DOHH2 (cell line): Measurements from ENCODE around the gene ETS1.

Experiments
- CTCF ChIP-seq: fragments of 200-600 bp; sonication (generic); IDR thresholded peaks from one replicate; pipeline ENCODE4 v1.5.1; 2014; ENCODE audit warnings: antibody characterized with exemption, mild to moderate bottlenecking, low read depth, low read length; ENCODE audit not compliant: poor library complexity, severe bottlenecking
- EZH2phosphoT487 ChIP-seq: fragments of 200-600 bp; sonication (generic); IDR thresholded peaks from 2 replicates; pipeline ENCODE4 v1.6.1; 2017; ENCODE audit warnings: borderline replicate concordance, mild to moderate bottlenecking, antibody characterized with exemption, low read length, moderate library complexity, mixed read lengths

GRCh38 chr11:128450882-128451651 is 136.3 kb downstream of the ETS1 start:
- no peak for TF ChIP-seq CTCF
- no peak for TF ChIP-seq EZH2phosphoT487
